OCI-LY3 (cell line): ENCODE measurements around the gene UQCC5.

Experiments used
- EZH2phosphoT487 ChIP-seq: fragments of 200-600 bp; shearing (Covaris generic); IDR thresholded peaks from 2 replicates; pipeline ENCODE4 v1.6.1; 2018; ENCODE audit warnings: antibody characterized with exemption, mixed run types, low read depth
- TF ChIP-seq, protein P1 (sequence below): fragments of 200-600, 300-600 bp; sonication (generic); IDR thresholded peaks from 2 replicates; pipeline ENCODE4 v1.5.1; 2014; ENCODE audit warnings: antibody characterized with exemption, low read length, low read depth

DNA sequence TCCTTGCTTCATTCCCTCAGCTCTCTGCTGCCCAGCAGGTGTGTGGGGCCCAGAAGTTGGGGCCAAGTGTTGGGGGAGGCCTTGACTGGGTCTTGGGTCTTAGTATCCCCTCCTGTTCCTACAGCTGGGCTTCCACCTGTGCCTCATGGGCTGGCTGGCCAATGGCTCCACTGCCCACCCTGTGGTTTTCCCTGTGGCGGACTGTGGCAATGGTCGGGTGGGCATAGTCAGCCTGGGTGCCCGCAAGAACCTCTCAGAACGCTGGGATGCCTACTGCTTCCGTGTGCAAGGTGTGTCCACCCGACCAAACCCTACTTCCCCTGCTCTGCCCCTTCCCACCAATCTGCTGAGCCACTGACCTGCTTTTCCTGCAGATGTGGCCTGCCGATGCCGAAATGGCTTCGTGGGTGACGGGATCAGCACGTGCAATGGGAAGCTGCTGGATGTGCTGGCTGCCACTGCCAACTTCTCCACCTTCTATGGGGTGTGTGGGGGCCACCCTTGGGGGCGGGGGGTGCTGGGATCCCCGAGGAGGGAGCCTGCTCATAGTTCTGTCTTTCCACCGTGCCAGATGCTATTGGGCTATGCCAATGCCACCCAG, 13.7 kb upstream of the UQCC5 start:
- TF ChIP-seq, protein P1, sequence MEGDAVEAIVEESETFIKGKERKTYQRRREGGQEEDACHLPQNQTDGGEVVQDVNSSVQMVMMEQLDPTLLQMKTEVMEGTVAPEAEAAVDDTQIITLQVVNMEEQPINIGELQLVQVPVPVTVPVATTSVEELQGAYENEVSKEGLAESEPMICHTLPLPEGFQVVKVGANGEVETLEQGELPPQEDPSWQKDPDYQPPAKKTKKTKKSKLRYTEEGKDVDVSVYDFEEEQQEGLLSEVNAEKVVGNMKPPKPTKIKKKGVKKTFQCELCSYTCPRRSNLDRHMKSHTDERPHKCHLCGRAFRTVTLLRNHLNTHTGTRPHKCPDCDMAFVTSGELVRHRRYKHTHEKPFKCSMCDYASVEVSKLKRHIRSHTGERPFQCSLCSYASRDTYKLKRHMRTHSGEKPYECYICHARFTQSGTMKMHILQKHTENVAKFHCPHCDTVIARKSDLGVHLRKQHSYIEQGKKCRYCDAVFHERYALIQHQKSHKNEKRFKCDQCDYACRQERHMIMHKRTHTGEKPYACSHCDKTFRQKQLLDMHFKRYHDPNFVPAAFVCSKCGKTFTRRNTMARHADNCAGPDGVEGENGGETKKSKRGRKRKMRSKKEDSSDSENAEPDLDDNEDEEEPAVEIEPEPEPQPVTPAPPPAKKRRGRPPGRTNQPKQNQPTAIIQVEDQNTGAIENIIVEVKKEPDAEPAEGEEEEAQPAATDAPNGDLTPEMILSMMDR: no peak
- no peak for TF ChIP-seq EZH2phosphoT487
